NCI-H2107 (cell line): Measurements from ENCODE around the gene CEP350.
"Not testable (repeated sequence)": the region's sequence is repeated elsewhere in the genome, so short reads cannot be mapped to it uniquely, and the experiment has no call there.

Experiments used
- DNase-seq: peaks from one replicate; lab custom pipeline; 2025; lab: John Stamatoyannopoulos, UW

Gene CEP350

DNA sequence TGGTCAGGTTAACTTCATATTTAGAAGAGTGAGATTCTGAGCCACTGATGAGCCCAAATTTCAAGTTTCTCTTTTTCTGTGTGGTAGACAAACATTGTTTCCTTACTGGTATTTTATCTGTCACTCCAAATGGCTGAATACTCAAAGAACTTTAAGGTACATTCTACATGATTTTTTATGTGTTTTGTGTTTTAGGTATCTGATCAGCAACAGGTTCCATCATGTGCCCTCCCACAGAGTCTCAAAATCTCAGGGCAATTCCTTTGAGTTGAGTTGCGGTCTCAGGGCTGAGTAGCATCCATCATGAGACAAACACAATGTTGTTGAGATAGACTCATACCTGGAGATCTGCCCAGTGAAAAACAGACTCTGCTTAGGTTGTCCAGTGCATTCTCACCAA, 14.7 kb upstream of the CEP350 start:
- no peak for DNase-seq

DNA sequence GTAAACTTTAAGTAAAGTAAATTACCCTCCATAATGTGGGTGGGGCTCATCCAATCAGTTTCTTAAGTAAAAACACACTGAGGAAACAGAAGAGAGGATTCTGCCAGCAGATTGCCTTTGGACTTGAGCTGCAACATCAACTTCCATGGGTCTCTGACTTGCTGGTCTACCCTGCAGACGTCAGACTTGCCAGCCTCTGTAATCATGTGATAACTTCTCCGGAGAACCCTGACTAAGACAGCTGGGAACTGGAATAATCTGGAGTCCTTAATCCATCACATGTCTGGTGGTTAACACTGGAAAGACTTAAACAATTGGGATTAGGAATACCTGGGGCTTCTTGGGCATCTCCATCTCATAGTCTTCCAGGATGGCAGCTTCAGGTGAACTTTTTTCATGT, 13.2 kb upstream of the CEP350 start:
- no peak for DNase-seq

DNA sequence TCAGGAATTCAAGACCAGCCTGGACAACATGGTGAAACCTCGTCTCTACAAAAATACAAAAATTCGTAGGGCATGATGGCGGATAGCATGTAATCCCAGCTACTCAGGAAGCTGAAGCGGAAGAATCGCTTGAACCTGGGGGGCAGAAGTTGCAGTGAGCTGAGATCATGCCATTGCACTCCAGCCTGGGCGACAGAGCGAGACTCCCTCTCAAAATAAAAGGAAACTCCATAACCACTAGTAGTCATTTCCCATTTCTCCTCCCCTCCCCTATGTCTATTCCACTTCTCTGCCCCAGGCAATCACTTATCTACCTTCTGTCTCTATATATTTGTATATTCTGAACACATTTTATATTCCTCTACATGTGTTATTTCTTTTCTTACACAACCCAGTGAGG, 4.0 kb upstream of the CEP350 start:
- DNase-seq: no peak

DNA sequence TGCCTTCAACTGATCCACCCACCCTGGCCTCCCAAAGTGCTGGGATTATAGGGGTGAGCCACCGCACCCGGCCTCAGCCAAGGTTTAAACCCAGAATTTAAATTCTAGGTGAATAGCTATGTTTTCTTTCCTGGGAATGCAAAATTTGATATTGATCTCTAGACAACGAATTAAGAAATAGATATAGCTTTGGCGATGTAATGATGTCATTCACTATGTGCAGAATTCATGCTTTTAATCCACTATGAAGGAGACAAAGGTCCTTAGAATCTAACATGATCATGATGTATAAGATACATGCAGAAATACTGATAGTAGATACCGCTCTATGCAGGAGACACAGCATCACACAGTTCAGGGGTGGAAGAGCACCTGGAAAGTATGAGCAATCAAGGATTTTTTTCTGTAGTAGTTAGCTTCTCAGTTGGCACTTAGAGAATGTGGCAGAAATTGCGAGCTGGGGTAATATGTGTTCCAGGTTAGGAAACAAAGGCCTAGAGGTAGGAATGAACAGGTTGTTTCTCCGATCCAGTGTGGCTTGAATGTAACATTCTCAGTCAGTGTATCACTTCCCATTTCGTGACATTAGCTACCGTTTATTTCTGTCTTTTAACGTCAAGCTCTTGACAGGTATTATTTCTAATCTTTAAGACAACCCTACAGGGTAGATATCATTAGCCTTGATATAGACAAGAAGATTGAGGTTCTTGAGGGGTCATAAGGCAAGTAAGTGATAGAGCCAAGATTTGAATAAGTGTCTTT, 3.0 kb upstream of the CEP350 start:
- no peak for DNase-seq

DNA sequence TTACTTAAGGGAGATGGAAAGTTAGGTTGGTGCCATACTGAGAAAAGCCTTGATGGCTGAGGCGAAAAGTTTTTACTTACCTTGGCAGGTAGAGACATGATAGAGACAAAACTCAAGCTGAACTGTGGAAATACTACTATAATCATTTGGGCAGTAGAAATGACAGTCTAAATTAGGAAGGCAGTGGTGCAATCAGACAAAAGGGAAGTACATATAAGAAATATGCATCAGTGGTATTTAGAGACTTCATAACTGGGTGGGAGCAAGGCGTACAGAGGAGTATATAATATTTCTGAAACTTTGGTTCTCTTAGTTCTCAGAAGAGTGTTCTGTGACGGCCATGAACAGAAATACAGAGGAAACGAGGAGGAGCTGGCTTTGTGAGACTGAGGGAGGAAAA, 2.4 kb upstream of the CEP350 start:
- no peak for DNase-seq

DNA sequence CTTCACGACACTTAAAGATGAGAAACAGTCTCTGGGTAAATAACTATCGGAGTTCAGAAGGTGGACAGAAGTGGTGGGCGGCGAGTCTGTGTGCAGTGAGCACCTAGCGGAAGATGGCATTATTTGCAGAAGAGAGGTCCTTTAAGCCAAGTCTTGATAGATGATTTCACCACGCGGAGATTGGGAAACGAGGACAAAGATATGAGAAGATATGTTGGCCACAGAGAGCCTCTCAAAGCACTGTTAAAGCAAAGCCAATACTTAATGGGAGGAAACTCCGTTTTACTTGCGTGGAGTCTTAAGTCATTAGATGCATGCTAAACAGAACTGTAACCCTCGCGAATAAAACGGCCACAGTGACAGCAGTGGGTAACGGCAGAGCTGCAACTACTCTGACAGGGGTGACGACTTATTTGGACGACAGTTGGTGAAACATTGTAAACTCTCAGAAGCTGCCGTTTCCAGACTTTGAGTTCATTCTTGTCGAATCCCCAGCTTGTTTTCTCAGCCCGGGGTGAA, 577 bp upstream of the CEP350 start:
- DNase-seq: peak; percentile 53

DNA sequence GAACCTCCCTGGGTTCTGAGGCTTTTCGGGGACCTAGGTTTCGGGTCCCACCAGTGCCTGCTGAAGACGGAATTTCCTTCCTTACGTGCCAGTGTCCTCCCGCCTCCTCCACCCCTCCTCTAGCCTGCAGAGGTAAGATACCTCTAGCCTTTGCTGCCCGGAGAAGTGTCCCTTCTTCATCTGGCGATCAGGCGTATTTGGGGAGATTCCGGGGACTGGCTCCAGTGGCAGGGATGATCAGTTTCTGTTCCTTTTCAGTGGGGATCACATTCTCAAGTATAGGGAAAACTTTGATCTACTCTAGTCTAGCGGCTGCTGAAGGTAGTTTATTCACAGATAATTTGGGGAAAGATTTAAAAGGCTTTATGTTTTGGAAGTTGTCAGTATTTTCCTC, 674 bp downstream of the CEP350 start:
- DNase-seq: no peak

DNA sequence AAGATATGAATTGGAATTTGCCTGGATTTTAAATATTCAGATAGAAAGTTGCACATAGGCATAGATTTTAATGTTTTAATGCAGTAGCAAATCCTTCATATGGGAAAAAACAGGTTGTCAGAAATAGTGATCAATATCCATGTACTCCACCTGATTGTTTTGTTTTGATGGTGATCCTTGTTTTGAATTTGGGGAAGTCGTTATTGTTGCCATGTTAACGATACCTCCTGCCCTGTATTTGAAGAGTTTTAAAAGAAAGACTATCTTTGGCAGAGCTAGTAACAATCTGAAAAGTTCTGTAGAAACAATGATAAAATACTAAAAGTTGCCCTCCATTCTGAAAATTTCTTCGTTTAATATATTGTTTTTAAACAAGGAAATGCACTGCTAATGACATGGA, 1.1 kb downstream of the CEP350 start:
- no peak for DNase-seq

DNA sequence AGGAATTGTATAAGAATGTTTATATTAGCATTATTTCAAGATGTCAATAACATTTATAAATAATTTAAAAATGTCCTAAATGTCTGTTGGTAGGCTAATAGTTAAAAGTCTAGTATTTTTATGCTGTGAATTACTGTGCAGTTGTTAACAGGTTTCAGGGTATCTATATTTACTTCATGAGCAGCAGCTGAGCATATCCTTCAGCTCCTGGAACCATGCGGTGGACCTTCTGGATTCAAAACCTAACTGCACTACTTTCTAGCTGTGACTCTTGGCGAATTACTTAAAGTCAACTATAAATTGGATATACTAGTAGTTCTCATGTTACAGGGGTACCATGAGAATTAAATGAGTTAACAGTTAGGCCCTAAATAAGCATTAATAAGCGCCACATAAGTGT, 3.7 kb downstream of the CEP350 start:
- DNase-seq: no peak

DNA sequence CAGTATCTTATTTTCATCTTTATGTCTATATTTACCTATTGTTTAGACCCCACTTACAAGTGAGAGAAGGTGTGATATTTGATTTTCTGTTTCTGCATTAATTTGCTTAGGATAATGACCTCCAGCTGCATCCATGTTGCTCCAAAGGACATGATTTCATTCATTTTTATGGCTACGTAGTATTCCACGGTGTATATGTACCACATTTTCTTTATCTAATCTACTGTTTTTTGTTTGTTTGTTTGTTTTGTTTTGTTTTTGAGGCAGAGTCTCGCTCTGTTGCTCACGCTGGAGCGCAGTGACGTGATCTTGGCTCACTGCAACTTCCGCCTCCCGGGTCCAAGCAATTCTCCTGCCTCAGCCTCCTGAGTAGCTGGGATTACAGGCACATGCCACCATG, 7.6 kb downstream of the CEP350 start:
- not testable (repeated sequence) for DNase-seq

DNA sequence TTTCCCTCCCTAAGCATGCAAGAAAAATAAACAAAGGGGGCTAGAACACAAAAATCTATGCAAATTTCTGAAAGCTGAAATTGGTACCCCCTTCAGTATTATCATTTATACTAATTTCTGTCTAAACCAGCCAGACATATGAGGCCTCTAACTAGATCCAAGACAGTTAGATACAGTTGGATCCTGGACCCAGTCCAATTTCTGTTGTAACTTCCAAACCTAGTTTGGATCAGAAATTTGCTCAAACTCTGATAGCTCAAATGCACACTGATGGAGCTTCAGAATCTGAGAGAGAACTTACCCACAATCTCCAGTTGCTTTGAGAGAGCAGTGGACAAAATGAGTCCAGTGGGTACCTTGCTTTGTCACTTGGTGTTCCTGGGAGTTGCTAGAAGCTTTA, 11.9 kb downstream of the CEP350 start:
- DNase-seq: no peak

DNA sequence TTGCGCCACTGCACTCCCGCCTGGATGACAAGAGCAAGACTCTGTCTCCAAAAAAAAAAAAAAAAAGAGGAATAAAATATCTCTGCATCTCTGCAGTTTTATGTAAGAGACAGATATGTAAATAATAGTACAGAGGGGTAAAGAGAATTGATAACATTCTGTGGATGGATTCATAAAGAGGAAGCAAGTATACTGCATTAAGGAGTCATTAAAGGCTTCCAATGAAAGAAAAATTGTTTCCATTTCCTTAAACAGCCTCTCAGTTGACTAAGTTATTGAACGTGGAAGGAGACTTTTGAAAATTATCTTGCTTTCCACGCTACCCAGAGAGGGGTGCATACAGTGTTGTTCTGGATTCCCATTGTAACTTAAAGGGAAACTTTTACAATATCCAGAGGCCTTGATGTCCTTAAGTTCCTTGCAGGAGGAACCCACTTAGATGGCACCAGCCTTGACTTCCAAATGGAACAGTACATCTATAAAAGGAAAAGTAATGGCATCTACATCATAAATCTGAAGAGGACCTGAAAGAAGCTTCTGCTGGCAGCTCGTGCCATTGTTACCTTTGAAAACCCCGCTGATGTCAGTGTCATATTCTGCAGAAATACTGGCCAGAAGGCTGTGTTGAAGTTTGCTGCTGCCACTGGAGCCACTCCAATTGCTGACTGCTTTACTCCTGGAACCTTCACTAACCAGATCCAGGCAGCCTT, 13.8 kb downstream of the CEP350 start:
- no peak for DNase-seq

DNA sequence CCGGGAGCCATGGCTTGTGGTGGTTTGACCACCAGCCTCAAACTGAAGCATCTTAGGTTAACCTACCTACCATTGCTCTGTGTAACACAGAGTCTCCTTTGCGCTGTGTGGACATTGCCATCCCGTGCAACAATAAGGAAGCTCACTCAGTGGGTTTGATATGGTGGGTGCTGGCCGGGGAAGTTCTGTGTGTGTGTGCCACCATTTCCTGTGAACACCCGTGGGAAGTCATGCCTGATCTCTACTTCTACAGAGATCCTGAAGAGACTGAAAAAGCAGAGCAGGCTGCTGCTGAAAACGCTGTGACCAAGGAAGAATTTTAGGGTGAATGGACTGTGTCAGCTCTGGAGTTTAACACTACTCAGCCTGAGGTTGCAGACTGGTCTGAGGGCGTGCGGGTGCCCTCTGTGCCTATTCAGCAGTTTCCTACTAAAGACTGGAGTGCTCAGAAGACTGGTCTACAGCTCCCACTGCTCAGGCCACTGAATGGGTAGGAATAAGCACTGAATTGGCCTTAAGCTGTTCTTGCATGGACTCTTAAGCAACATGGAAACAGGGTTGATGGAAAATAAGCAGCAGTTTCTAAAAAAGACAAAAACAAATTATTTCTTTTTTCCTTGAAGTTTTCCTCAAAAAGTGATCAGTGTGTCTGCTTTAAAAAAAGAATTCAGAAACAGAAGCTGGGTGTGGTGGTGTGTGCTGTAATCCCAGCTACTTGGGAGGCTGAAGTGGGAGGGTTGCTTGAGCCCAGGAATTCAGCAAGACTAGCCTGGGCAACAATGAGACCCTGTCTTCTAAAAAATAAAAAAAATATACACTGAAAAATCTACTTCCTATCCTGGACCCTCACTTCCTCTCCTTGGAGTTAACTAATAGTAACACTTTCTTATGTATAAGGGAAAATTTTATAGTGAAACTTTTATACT, 14.6 kb downstream of the CEP350 start:
- no peak for DNase-seq

DNA sequence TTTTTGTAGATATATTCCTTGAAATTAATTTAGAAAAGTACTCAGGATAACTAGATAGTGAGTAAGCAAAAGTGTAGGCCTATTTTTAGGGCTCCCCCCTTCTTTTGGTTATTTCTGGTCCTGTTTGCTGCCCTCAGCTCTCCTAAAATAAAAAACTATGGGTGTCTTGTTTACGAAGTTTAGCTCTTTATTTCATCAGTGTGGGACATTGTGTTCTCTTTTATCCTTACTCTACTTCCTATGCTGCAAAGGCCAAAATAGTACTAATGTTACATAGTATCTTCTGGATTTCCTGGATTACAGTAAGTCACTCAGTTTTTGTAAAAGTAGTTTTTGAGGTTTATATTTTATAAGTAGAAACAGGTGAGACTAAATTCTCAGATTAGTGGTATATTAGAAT, 15.4 kb downstream of the CEP350 start:
- no peak for DNase-seq

DNA sequence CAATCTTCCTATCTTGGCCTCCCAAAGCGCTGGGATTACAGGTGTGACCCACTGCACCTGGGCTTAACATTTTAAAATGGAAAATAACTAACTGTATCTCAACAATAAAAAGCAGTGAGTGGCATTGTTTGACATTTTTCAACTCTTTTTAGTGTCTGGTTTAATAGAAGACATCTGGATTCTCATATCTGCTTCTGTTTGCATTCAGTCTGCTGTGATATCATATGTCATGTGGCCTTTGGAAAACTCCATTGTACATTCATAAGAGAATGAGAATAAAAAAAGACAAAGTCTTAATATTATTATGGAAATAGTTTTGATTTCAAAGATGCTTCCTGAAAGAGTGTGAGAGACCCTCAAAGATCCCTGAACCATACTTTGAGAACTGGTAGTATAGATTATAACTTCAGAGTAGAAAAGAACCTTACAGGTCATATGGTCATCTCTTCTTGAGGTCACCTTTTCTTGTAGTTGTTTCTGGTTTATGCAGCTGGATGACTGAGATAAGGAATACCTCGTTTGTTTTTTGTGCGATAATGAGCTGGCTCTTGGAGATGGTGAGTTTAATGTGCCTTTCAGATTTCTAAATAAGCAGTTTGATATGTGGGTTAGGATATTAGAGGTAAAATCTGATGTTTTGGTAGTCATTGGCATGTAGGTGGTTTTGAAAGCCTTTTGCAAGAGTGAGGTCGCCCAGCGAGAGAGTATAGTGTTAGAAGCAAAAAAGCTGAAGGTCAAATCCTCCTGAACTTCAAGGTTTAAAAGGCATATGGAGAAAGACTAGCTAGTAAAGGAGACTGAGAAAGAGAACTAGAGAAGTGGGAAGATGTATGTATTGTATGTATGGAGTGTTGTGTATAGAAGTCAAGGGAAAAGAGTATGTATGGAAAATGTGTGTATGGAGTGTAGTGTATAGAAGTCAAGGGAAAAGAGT, 17.2 kb downstream of the CEP350 start:
- no peak for DNase-seq

DNA sequence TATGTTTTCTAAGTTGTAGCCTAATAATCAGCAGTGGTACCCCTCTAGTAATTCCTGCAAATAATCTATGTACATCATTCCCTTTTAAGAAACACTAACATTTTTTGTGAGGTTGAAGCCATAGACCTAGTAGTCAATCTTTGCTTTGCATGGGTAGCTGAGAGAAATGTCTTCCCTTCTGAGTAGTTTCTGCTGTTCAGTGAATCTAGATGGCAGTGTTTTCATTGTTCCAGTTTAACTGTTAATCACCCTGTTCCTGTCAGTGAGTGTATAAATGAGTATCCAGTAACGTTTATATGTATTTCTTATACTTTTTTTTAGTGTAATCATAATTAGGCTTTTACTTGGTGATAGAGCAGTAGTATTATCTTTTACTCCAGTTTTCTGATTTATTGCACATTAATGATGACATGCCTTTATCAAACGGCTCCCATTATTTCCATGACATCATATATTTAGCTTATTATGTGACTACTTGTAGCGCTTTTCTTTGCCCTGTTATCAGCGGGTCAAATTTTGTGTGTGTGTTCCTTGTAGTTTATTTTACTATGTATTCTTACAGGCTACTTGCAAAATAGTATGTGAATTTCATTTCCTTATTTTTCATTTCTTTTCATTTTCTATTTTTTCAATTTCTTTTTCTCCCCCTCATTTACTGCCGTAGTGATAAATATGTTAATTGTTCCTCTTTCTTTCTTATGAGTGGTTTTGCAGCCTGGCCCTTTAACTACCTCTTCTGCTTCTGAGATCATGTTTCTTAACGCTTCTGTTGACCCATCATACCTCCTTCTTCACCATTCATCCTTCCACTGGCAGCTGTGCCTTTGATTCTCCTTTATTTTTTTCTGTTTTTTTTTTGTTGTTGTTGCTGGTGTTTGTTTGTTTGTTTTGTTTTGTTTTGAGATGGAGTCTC, 18.8 kb downstream of the CEP350 start:
- no peak for DNase-seq

DNA sequence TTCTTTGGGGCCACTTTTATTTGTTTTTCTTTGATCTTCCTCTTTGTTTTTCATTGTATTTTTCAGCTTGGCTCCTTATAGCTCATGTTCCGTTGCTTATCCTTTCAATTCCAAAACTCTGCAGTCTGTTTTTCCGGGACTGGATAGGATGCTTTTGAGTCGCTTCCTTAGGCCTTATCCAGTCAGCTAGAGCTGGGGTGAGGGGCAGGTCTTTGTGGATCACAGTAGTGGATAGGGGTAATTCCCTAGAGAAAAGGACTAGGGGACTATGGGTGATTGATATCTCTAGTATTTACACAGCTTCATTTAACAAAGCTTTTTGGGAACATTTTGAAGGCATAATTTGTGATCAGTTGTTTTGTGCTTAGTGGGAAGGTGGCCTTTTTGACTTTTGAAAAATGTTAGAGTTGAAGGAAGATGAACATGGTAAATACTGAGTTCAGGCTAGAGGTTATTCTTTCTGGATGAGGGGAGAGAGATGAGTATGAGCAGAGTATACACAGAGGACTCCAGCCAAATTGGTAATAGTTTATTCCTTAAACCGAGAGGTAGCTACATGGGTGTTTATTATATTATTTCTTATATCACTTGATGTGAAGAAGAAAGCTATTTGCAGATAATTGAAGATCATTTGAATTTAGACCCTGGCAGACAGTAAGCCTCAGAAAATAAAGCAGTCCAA, 22.5 kb downstream of the CEP350 start:
- no peak for DNase-seq

DNA sequence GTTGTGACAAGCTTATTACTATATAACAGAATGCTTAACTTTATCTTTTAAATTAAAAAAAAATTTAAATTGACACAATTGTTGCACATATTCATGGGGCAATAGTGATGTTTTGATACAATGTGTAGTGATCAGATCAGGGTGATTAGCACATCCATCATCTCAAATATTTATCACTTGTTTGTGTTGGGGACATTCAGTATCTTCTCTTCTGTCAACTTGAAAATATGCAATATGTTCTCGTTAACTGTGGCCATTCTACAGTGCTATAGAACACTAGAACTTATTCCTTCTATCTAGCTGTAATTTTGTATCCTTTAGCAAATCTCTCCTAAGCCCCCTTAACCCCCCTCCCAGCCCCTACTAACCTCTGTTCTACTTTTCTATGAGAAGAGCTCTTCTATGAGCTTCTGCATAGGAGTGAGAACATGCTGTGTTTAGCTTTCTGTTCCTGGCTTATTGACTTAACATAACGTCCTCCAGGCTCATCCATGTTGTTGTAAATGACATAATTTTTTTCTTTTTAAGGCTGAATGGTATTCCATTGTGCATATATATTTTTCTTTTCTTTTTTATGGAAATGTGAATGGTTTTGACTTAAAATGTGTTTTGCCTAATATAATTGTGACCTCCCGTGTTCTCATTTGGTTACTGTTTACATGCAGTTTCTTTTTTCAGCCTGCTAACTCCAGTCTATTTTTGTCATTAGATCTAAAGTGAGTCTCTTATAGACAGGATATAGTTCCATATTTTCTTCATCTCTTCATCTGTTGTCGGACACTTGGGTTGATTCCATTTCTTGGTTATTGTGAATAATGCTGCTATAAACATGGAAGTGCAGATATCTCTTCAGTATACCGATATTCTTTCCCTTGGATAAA, 23.8 kb downstream of the CEP350 start:
- no peak for DNase-seq

DNA sequence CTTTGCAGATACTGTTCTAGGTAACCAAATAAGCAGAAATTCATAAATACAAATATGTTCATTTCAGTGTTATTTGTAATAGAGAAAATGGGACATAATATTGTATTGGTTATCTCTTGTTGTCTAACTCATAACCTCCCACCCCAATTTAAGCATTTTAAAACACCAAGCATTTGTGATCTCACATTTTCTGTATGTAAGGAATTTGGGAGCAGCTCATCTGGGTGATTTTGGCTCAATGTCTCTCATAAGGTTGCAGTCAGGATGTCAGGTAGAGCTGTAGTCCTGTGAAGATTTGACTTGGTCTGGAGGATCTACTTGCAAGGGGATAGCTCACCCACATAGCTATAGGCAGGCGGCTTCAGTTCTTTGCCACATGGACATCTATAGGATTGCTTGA, 29.5 kb downstream of the CEP350 start:
- DNase-seq: no peak
